ENCODE results near the gene USP10. TPM values are rescaled to one million over a fixed set of nuclear protein-coding genes. Genes with fewer than 3 reads are reported as not detected.

Gene USP10
- total RNA-seq, 2 donors from 2014 or later = 82.7 to 129 TPM

- no peaks in the 10 kb centered on the region for H3K9me3 Mint-ChIP-seq
- H3K36me3 Mint-ChIP-seq = no peaks in the 10 kb centered on the region
- no peak overlapping the region for H3K27ac Mint-ChIP-seq
- DNase-seq (ENCODE audit: low spot score in 2 of 2) = no peak
- ATAC-seq = peak in 1 of 2 donors; percentile 34
Observed at GRCh38 chr16:84786605-84787262, 86.9 kb downstream of the USP10 start.

GRCh38 chr16:84787263-84787622 is 87.4 kb downstream of the USP10 start:
- DNase-seq (ENCODE audit: low spot score in 2 of 2) (no peak), ATAC-seq (no peak)
- Mint-ChIP-seq H3K36me3 (no peaks in the 10 kb centered on the region), H3K27ac (peak overlapping the region; percentile 16 to 45), H3K9me3 (no peaks in the 10 kb centered on the region)

GRCh38 chr16:84788920-84789391 is 89.2 kb downstream of the USP10 start:
- H3K9me3 Mint-ChIP-seq = no peaks in the 10 kb centered on the region
- no peaks in the 10 kb centered on the region for H3K36me3 Mint-ChIP-seq
- ATAC-seq (no peak), DNase-seq (ENCODE audit: low spot score in 2 of 2) (no peak)
- no peak overlapping the region for H3K27ac Mint-ChIP-seq

GRCh38 chr16:84789431-84789830 is 89.6 kb downstream of the USP10 start:
- DNase-seq (ENCODE audit: low spot score in 2 of 2) = no peak
- no peak for ATAC-seq
- H3K9me3 Mint-ChIP-seq = no peaks in the 10 kb centered on the region
- no peak overlapping the region for H3K27ac Mint-ChIP-seq
- H3K36me3 Mint-ChIP-seq = no peaks in the 10 kb centered on the region

- Mint-ChIP-seq H3K36me3 (no peaks in the 10 kb centered on the region), H3K27ac (no peak overlapping the region)
- no peak for ATAC-seq
Observed at GRCh38 chr16:84790301-84790700, 90.5 kb downstream of the USP10 start.

GRCh38 chr16:84791088-84791487 is 91.3 kb downstream of the USP10 start:
- H3K27ac Mint-ChIP-seq = no peak overlapping the region
- no peaks in the 10 kb centered on the region for H3K9me3 Mint-ChIP-seq
- DNase-seq (ENCODE audit: low spot score in 2 of 2) (no peak), ATAC-seq (no peak)
- no peaks in the 10 kb centered on the region for H3K36me3 Mint-ChIP-seq

More at GRCh38 chr16:84790301-84790700, 90.5 kb downstream of the USP10 start:
- H3K9me3 Mint-ChIP-seq = no peaks in the 10 kb centered on the region
- no peak for DNase-seq (ENCODE audit: low spot score in 2 of 2)

GRCh38 chr16:84791501-84791900 is 91.7 kb downstream of the USP10 start:
- Mint-ChIP-seq H3K36me3 (no peaks in the 10 kb centered on the region), H3K27ac (no peak overlapping the region), H3K9me3 (no peaks in the 10 kb centered on the region)
- ATAC-seq (no peak), DNase-seq (ENCODE audit: low spot score in 2 of 2) (no peak)

GRCh38 chr16:84794186-84794585 is 94.4 kb downstream of the USP10 start:
- Mint-ChIP-seq H3K27ac (peak overlapping the region in 1 of 2 donors; percentile 32), H3K36me3 (no peaks in the 10 kb centered on the region)
- no peak for ATAC-seq

GRCh38 chr16:84794626-84795025 is 94.8 kb downstream of the USP10 start:
- H3K36me3 Mint-ChIP-seq = no peaks in the 10 kb centered on the region
- no peaks in the 10 kb centered on the region for H3K9me3 Mint-ChIP-seq
- no peak overlapping the region for H3K27ac Mint-ChIP-seq
- DNase-seq (ENCODE audit: low spot score in 2 of 2) (no peak), ATAC-seq (no peak)

More at GRCh38 chr16:84794186-84794585, 94.4 kb downstream of the USP10 start:
- no peak for DNase-seq (ENCODE audit: low spot score in 2 of 2)
- no peaks in the 10 kb centered on the region for H3K9me3 Mint-ChIP-seq

GRCh38 chr16:84795329-84796053 is 95.7 kb downstream of the USP10 start:
- H3K36me3 Mint-ChIP-seq = no peaks in the 10 kb centered on the region
- ATAC-seq = no peak
- H3K27ac Mint-ChIP-seq = peak overlapping the region in 1 of 2 donors; percentile 50
- no peak for DNase-seq (ENCODE audit: low spot score in 2 of 2)
- H3K9me3 Mint-ChIP-seq = no peaks in the 10 kb centered on the region

- Mint-ChIP-seq H3K9me3 (peaks cover 0 to 5% of the 10 kb centered on the region in 2 donors), H3K27ac (no peak overlapping the region), H3K36me3 (no peaks in the 10 kb centered on the region)
- DNase-seq (ENCODE audit: low spot score in 2 of 2) = no peak
- no peak for ATAC-seq
Observed at GRCh38 chr16:84800158-84800978, 100.6 kb downstream of the USP10 start.

GRCh38 chr16:84803146-84803545 is 103.3 kb downstream of the USP10 start:
- no peak for DNase-seq (ENCODE audit: low spot score in 2 of 2)
- Mint-ChIP-seq H3K9me3 (peaks cover 0 to 5% of the 10 kb centered on the region in 2 donors), H3K36me3 (no peaks in the 10 kb centered on the region), H3K27ac (no peak overlapping the region)
- ATAC-seq = no peak

- no peak for ATAC-seq
- Mint-ChIP-seq H3K36me3 (no peaks in the 10 kb centered on the region), H3K27ac (no peak overlapping the region), H3K9me3 (peaks cover 0 to 5% of the 10 kb centered on the region in 2 donors)
- no peak for DNase-seq (ENCODE audit: low spot score in 2 of 2)
Observed at GRCh38 chr16:84804326-84804725, 104.5 kb downstream of the USP10 start.

GRCh38 chr16:84806256-84806889 is 106.6 kb downstream of the USP10 start:
- ATAC-seq = peak; percentile 38 to 80
- H3K27ac Mint-ChIP-seq = peak overlapping the region in 1 of 2 donors; percentile 27
- no peaks in the 10 kb centered on the region for H3K36me3 Mint-ChIP-seq
- H3K9me3 Mint-ChIP-seq = no peaks in the 10 kb centered on the region
- DNase-seq (ENCODE audit: low spot score in 2 of 2) = peak in 1 of 2 donors; percentile 61

- Mint-ChIP-seq H3K9me3 (no peaks in the 10 kb centered on the region), H3K36me3 (no peaks in the 10 kb centered on the region), H3K27ac (no peak overlapping the region)
- DNase-seq (ENCODE audit: low spot score in 2 of 2) = no peak
- no peak for ATAC-seq
Observed at GRCh38 chr16:84806890-84807258, 107.1 kb downstream of the USP10 start.

GRCh38 chr16:84807776-84808175 is 108.0 kb downstream of the USP10 start:
- DNase-seq (ENCODE audit: low spot score in 2 of 2) (no peak), ATAC-seq (no peak)
- H3K36me3 Mint-ChIP-seq = no peaks in the 10 kb centered on the region
- no peaks in the 10 kb centered on the region for H3K9me3 Mint-ChIP-seq
- no peak overlapping the region for H3K27ac Mint-ChIP-seq

- H3K36me3 Mint-ChIP-seq = no peaks in the 10 kb centered on the region
- no peaks in the 10 kb centered on the region for H3K9me3 Mint-ChIP-seq
- no peak overlapping the region for H3K27ac Mint-ChIP-seq
- no peak for ATAC-seq
- no peak for DNase-seq (ENCODE audit: low spot score in 2 of 2)
Observed at GRCh38 chr16:84808826-84809225, 109.0 kb downstream of the USP10 start.

Data from activated naive CD4-positive, alpha-beta T cell treated with anti-CD3 and anti-CD28 coated beads, Interleukin-2, amount 50 U/mL, for 72 hours (primary cell).